ENCODE data around the gene WDR18.

GRCh38 chr19:999379-999719, 15.2 kb downstream of the WDR18 start:
- TF ChIP-seq CTCF (IDR thresholded peaks at IDR 0.05; ENCODE audit: insufficient read depth, low read length), result no peak
- no peak for TF ChIP-seq POLR2AphosphoS5 (IDR thresholded peaks at IDR 0.05; ENCODE audit: low read depth)

Data from HL-60 (cell line).